ENCODE data around the gene PSMD5. TPM values are rescaled to one million over a fixed set of nuclear protein-coding genes. Genes with fewer than 3 reads are reported as not detected.

Gene PSMD5
- total RNA-seq, 1 donor from 2014 or later, result 43.6 TPM

DNA sequence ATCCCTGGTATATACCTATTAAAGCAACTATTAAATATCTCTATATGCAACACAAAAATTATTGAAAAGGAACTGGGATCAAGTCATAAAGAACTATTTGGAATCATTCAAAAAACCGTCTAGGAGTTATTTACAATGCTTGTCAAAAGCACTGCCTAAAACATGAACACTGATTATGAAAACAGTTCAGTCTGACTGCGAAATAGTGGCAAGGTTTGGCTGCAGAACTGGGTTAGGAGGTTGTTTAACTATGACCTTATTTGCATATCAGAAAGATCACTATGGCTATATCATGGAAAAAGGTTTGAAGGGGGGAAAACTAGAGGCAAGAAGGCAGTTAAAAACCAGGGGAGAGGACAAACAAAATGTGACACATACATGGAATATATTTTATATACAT lies 61.5 kb downstream of the PSMD5 start:
- H3K4me1 Mint-ChIP-seq (ENCODE audit: unreplicated experiment), result peaks cover 10% of the 10 kb centered on the region
- no peaks in the 10 kb centered on the region for H3K27me3 Mint-ChIP-seq
- H3K9me3 Mint-ChIP-seq, result no peaks in the 10 kb centered on the region
- DNase-seq (ENCODE audit: extremely low spot score, unreplicated experiment), result no peak
- peaks cover 18% of the 10 kb centered on the region for H3K36me3 Mint-ChIP-seq
- no peak overlapping the region for H3K4me3 Mint-ChIP-seq
- no peak overlapping the region for H3K27ac Mint-ChIP-seq
- TF ChIP-seq, protein P1, sequence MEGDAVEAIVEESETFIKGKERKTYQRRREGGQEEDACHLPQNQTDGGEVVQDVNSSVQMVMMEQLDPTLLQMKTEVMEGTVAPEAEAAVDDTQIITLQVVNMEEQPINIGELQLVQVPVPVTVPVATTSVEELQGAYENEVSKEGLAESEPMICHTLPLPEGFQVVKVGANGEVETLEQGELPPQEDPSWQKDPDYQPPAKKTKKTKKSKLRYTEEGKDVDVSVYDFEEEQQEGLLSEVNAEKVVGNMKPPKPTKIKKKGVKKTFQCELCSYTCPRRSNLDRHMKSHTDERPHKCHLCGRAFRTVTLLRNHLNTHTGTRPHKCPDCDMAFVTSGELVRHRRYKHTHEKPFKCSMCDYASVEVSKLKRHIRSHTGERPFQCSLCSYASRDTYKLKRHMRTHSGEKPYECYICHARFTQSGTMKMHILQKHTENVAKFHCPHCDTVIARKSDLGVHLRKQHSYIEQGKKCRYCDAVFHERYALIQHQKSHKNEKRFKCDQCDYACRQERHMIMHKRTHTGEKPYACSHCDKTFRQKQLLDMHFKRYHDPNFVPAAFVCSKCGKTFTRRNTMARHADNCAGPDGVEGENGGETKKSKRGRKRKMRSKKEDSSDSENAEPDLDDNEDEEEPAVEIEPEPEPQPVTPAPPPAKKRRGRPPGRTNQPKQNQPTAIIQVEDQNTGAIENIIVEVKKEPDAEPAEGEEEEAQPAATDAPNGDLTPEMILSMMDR (conservative IDR thresholded peaks at IDR 0.05), result no peak

DNA sequence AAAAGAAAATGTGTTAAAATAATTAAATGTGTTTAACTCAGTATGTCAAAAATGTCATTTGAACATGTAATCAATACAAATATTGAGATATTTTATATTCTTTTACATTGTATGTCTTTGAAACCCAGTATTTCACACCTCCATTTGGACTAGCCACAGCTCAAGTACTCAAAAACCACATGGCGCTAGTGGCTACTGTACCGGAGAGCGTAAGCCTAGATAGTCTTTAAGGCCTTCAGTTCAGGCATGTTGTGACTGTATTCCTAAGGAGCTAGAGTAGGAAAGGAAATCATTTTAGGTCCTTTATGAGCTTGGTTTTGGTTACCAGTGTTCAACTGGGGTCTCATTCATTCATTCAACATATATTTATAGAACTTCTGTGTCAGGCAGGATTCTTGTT lies 62.4 kb downstream of the PSMD5 start:
- no peak overlapping the region for H3K4me3 Mint-ChIP-seq
- peaks cover 8% of the 10 kb centered on the region for H3K4me1 Mint-ChIP-seq (ENCODE audit: unreplicated experiment)
- DNase-seq (ENCODE audit: extremely low spot score, unreplicated experiment), result no peak
- TF ChIP-seq, protein P1 (conservative IDR thresholded peaks at IDR 0.05), result no peak
- H3K27me3 Mint-ChIP-seq, result no peaks in the 10 kb centered on the region
- H3K9me3 Mint-ChIP-seq, result no peaks in the 10 kb centered on the region
- peaks cover 16% of the 10 kb centered on the region for H3K36me3 Mint-ChIP-seq
- no peak overlapping the region for H3K27ac Mint-ChIP-seq

DNA sequence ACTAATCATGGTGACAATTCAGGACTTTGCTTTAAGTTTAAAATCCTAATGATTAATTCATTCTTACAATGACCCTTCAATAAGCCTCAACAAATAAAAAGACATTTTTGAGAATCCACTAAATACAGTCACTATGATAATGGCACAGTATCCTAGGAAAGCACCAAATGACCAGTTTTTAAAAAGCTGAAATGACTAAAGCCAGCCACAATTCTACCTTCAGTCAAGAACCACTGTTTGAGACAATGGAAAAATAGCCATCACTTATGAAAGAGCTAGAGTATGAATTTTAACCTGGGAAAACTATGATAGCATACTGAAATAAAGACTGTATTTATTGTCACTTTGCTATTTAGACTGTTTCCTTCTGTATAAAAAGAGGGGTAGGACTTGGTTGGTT lies 63.5 kb downstream of the PSMD5 start:
- peaks cover 18% of the 10 kb centered on the region for H3K36me3 Mint-ChIP-seq
- H3K4me1 Mint-ChIP-seq (ENCODE audit: unreplicated experiment), result peaks cover 8% of the 10 kb centered on the region
- DNase-seq (ENCODE audit: extremely low spot score, unreplicated experiment), result no peak
- H3K4me3 Mint-ChIP-seq, result no peak overlapping the region
- no peak overlapping the region for H3K27ac Mint-ChIP-seq
- no peaks in the 10 kb centered on the region for H3K27me3 Mint-ChIP-seq
- H3K9me3 Mint-ChIP-seq, result no peaks in the 10 kb centered on the region
- TF ChIP-seq, protein P1 (conservative IDR thresholded peaks at IDR 0.05), result no peak

DNA sequence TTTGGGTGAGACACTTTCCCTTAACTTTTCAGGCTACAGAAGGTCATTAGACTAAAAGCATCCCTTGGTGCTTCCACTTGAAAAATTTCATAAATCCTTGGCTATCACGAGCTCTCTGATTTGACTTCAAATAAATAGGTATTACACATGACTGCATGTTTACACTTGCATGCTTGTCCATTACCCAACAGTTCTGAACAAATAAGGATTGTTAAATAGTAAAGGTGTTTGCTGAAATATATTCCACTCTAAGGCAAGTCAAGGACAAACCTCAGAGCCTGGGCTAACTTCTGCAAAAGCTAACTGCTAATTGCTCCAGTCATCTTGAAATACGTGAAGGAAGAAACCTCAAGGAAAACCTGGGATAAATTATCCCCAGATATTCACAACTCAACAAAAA lies 64.0 kb downstream of the PSMD5 start:
- DNase-seq (ENCODE audit: extremely low spot score, unreplicated experiment), result no peak
- no peak overlapping the region for H3K4me3 Mint-ChIP-seq
- no peak overlapping the region for H3K27ac Mint-ChIP-seq
- TF ChIP-seq, protein P1 (conservative IDR thresholded peaks at IDR 0.05), result no peak
- peaks cover 5% of the 10 kb centered on the region for H3K4me1 Mint-ChIP-seq (ENCODE audit: unreplicated experiment)
- H3K36me3 Mint-ChIP-seq, result peaks cover 18% of the 10 kb centered on the region
- H3K27me3 Mint-ChIP-seq, result no peaks in the 10 kb centered on the region
- no peaks in the 10 kb centered on the region for H3K9me3 Mint-ChIP-seq

- DNase-seq (ENCODE audit: extremely low spot score, unreplicated experiment), result no peak
- TF ChIP-seq, protein P1 (conservative IDR thresholded peaks at IDR 0.05), result no peak
- Mint-ChIP-seq H3K4me1 (ENCODE audit: unreplicated experiment) (no peaks in the 10 kb centered on the region), H3K36me3 (peaks cover 18% of the 10 kb centered on the region), H3K27me3 (no peaks in the 10 kb centered on the region), H3K9me3 (no peaks in the 10 kb centered on the region), H3K4me3 (no peak overlapping the region), H3K27ac (no peak overlapping the region)
Measured at GRCh38 chr9:120777229-120777628, 65.5 kb downstream of the PSMD5 start.

DNA sequence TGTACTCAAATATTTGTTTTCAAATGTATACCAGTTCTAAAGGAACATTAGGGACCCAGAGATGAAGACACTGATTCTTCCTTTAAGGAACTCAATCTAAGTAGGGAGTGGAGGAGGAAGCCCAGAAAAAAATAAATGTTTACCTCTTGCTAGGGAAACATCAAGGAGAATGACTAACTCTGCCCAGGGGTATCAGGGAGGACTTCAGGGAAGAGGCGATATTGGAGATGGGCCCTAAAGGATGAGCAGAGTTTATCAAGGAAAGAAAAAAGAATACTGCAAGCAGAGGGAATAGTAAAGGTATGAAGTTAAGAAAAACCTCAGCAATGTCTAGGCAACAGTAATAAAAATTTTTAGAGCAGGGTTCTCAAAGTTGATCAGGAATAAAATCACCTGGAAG lies 65.9 kb downstream of the PSMD5 start:
- no peak for DNase-seq (ENCODE audit: extremely low spot score, unreplicated experiment)
- Mint-ChIP-seq H3K9me3 (no peaks in the 10 kb centered on the region), H3K27me3 (no peaks in the 10 kb centered on the region), H3K4me1 (ENCODE audit: unreplicated experiment) (no peaks in the 10 kb centered on the region), H3K27ac (no peak overlapping the region), H3K36me3 (peaks cover 18% of the 10 kb centered on the region), H3K4me3 (no peak overlapping the region)
- TF ChIP-seq, protein P1 (conservative IDR thresholded peaks at IDR 0.05), result no peak
